ENCODE results near the gene BAIAP3.

The BAIAP3 gene

GRCh38 chr16:1387331-1387730 lies 53.9 kb downstream of the BAIAP3 start:
- no peak overlapping the region for H3K4me2 ChIP-seq (ENCODE audit: insufficient read depth, low read length)
- H3K79me2 ChIP-seq (ENCODE audit: insufficient read depth, low read length): no peaks in the 10 kb centered on the region
- H3K27me3 ChIP-seq (ENCODE audit: insufficient read depth, low read length, poor library complexity): no peaks in the 10 kb centered on the region
- no peaks in the 10 kb centered on the region for H3K9me3 ChIP-seq (ENCODE audit: insufficient read depth, low read length, severe bottlenecking)
- H3K4me3 ChIP-seq (ENCODE audit: low read depth in 1 of 2, low read length in 2 of 2): no peak overlapping the region
- H2AFZ ChIP-seq (ENCODE audit: low read depth, low read length): no peak overlapping the region
- DNase-seq: no peak
- H3K27ac ChIP-seq (ENCODE audit: low read length): no peak overlapping the region
- 0 out of 2 replicates have a peak, but pooled peaks cover 5% of the 10 kb centered on the region for H3K4me1 ChIP-seq (ENCODE audit: insufficient read depth, low read length)
- ATAC-seq (ENCODE audit: insufficient read depth, low read depth): no peak
- peaks cover 48% of the 10 kb centered on the region for H3K36me3 ChIP-seq (ENCODE audit: insufficient read depth, low read length)
- TF ChIP-seq CTCF (IDR thresholded peaks at IDR 0.05; ENCODE audit: borderline replicate concordance, extremely low read depth, low read length, poor library complexity, severe bottlenecking) (no peak), EZH2 (IDR thresholded peaks at IDR 0.05; ENCODE audit: borderline replicate concordance, low read depth, low read length, severe bottlenecking) (no peak)
- H4K20me1 ChIP-seq (ENCODE audit: insufficient read depth, low read length): peaks cover 20% of the 10 kb centered on the region
- H3K9ac ChIP-seq (ENCODE audit: low read depth, low read length): no peak overlapping the region

- TF ChIP-seq CTCF (IDR thresholded peaks at IDR 0.05; ENCODE audit: borderline replicate concordance, extremely low read depth, low read length, poor library complexity, severe bottlenecking) (no peak), EZH2 (IDR thresholded peaks at IDR 0.05; ENCODE audit: borderline replicate concordance, low read depth, low read length, severe bottlenecking) (no peak)
- 0 out of 3 replicates have a peak, but pooled peaks have one; percentile 13 for ATAC-seq (ENCODE audit: insufficient read depth, low read depth)
- no peaks in the 10 kb centered on the region for H3K9me3 ChIP-seq (ENCODE audit: insufficient read depth, low read length, severe bottlenecking)
- H3K4me1 ChIP-seq (ENCODE audit: insufficient read depth, low read length): 0 out of 2 replicates have a peak, but pooled peaks cover 5% of the 10 kb centered on the region
- H3K27ac ChIP-seq (ENCODE audit: low read length): no peak overlapping the region; the same call in 1 of the 2 replicates
- H2AFZ ChIP-seq (ENCODE audit: low read depth, low read length): no peak overlapping the region
- H4K20me1 ChIP-seq (ENCODE audit: insufficient read depth, low read length): peaks cover 20% of the 10 kb centered on the region
- peaks cover 63% of the 10 kb centered on the region for H3K36me3 ChIP-seq (ENCODE audit: insufficient read depth, low read length)
- no peak for DNase-seq
- H3K27me3 ChIP-seq (ENCODE audit: insufficient read depth, low read length, poor library complexity): no peaks in the 10 kb centered on the region
- no peak overlapping the region for H3K9ac ChIP-seq (ENCODE audit: low read depth, low read length)
- H3K4me3 ChIP-seq (ENCODE audit: low read depth in 1 of 2, low read length in 2 of 2): no peak overlapping the region
- H3K79me2 ChIP-seq (ENCODE audit: insufficient read depth, low read length): no peaks in the 10 kb centered on the region
- H3K4me2 ChIP-seq (ENCODE audit: insufficient read depth, low read length): no peak overlapping the region
These were observed 56.3 kb downstream of the BAIAP3 start for GRCh38 chr16:1389762-1390161.

- peaks cover 58% of the 10 kb centered on the region for H3K36me3 ChIP-seq (ENCODE audit: insufficient read depth, low read length)
These were observed 56.9 kb downstream of the BAIAP3 start for GRCh38 chr16:1390239-1390779.

More at GRCh38 chr16:1390239-1390779, 56.9 kb downstream of the BAIAP3 start:
- Histone ChIP-seq H3K9me3 (ENCODE audit: insufficient read depth, low read length, severe bottlenecking) (no peaks in the 10 kb centered on the region), H2AFZ (ENCODE audit: low read depth, low read length) (no peak overlapping the region), H3K79me2 (ENCODE audit: insufficient read depth, low read length) (no peaks in the 10 kb centered on the region), H3K4me2 (ENCODE audit: insufficient read depth, low read length) (no peak overlapping the region), H3K27me3 (ENCODE audit: insufficient read depth, low read length, poor library complexity) (no peaks in the 10 kb centered on the region), H3K9ac (ENCODE audit: low read depth, low read length) (no peak overlapping the region), H4K20me1 (ENCODE audit: insufficient read depth, low read length) (peaks cover 20% of the 10 kb centered on the region), H3K4me3 (ENCODE audit: low read depth in 1 of 2, low read length in 2 of 2) (no peak overlapping the region), H3K27ac (ENCODE audit: low read length) (no peak overlapping the region), H3K4me1 (ENCODE audit: insufficient read depth, low read length) (0 out of 2 replicates have a peak, but pooled peaks cover 5% of the 10 kb centered on the region)
- DNase-seq: peak; percentile 81
- ATAC-seq (ENCODE audit: insufficient read depth, low read depth): peak; percentile 86
- no peak for TF ChIP-seq CTCF (IDR thresholded peaks at IDR 0.05; ENCODE audit: borderline replicate concordance, extremely low read depth, low read length, poor library complexity, severe bottlenecking)
- TF ChIP-seq EZH2 (IDR thresholded peaks at IDR 0.05; ENCODE audit: borderline replicate concordance, low read depth, low read length, severe bottlenecking): no peak
